Heart left ventricle (tissue), 16 donors: ENCODE measurements around the gene CTPS1. TPM values are rescaled to one million over a fixed set of nuclear protein-coding genes. Genes with fewer than 3 reads are reported as not detected.

Source experiments
- ATAC-seq, 4 donors: fragments of 200-7000 bp; cut with Tn5 transposase; one replicate each; pipeline ENCODE4 v1.9.1; 2020 to 2022; ENCODE audit warnings: moderate library complexity in 4 of 4, mild to moderate bottlenecking in 3 of 4, moderate number of reproducible peaks in 1 of 4
- DNase-seq, 5 donors: peaks; one replicate each; pipeline ENCODE4 v3.0.0-alpha.2; 2020
- H3K27ac ChIP-seq, 12 donors: fragments of 200-600 bp; sonication (generic) in 4 of 12; one replicate each; pipeline versions ENCODE4 v1.5.0 to v1.8.0; 2016 to 2022; ENCODE audit warnings: mild to moderate bottlenecking in 2 of 12
- H3K27me3 ChIP-seq, 9 donors: fragments of 200-600 bp; sonication (generic) in 2 of 9; one replicate each; pipeline versions ENCODE4 v1.5.1 to v1.8.0; 2016 to 2022; ENCODE audit warnings: mild to moderate bottlenecking in 3 of 9
- H3K36me3 ChIP-seq, 9 donors: fragments of 200-600 bp; sonication (generic) in 2 of 9; one replicate each; pipeline versions ENCODE4 v1.5.0 to v1.8.0; 2018 to 2022; ENCODE audit warnings: mild to moderate bottlenecking in 2 of 9
- H3K4me1 ChIP-seq, 12 donors: fragments of 200-600 bp; sonication (generic) in 4 of 12; one replicate each; pipeline versions ENCODE4 v1.5.0 to v1.8.0; 2016 to 2022; ENCODE audit warnings: mild to moderate bottlenecking in 3 of 12
- H3K4me3 ChIP-seq, 12 donors: fragments of 200-600 bp; sonication (generic) in 4 of 12; one replicate each; pipeline versions ENCODE4 v1.5.0 to v1.8.0; 2017 to 2022; ENCODE audit warnings: mild to moderate bottlenecking in 9 of 12, moderate library complexity in 4 of 12
- H3K9me3 ChIP-seq, 12 donors: fragments of 200-600 bp; sonication (generic) in 4 of 12; one replicate each; pipeline versions ENCODE4 v1.5.0 to v1.8.0; 2016 to 2022; ENCODE audit warnings: mild to moderate bottlenecking in 1 of 12
- POLR2A ChIP-seq, 2 donors: fragments of 450-650 bp; IDR thresholded peaks; one replicate each; pipeline ENCODE4 v1.6.1; 2017; ENCODE audit warnings: antibody characterized with exemption in 2 of 2, mild to moderate bottlenecking in 2 of 2, moderate library complexity in 2 of 2
- WGBS, 4 donors: extraction: QIAGEN DNeasy Blood & Tissue Kit in 2 of 4; methylation state at CpG; one replicate each; pipeline versions ENCODE4 v1.1.5 to v1.1.7; 2013 to 2018; 5-methylcytosine and 5-hydroxymethylcytosine counted together
- intact Hi-C, 10 donors: fragments of 100-400 bp; cut with DNase I; formaldehyde crosslinking; loops; one replicate each; pipeline versions ENCODE4 v1.11.1 to v1.14.2; 2022
- polyA plus RNA-seq, 2 donors: library from polyadenylated mRNA; stranded (reverse); fragments of 200-250 nt; gene quantifications; one replicate each; pipeline ENCODE4 v1.2.3, GENCODE V29; 2013
- total RNA-seq, 9 donors: library from RNA; depleted of rRNA in 2 of 9; stranded (reverse); fragments of >200 nt in 2 of 9; fragmentation: NEBNext Ultra II Directional in 3 of 9; extraction: Animal tissue kit (Norgen Biotek cat#: 25700) in 3 of 9; gene quantifications; one replicate each; pipeline versions ENCODE4 v1.1.0 to v1.2.4, GENCODE V29; 2016 to 2023
- TF ChIP-seq, protein P1 (sequence below), 12 donors: fragments of 200-600 bp; sonication (generic) in 4 of 12; IDR thresholded peaks; one replicate each; pipeline versions ENCODE4 v1.5.0 to v1.8.0; 2018 to 2022; ENCODE audit warnings: antibody characterized with exemption in 12 of 12, mild to moderate bottlenecking in 5 of 12
- donor health status: ischemic (EF 13 %, LVEDD 7.1; RV severe dilation, severe dysfunction).
- donor health status: healthy with polysubstance abuse.
- donor health status: DM: no; HTN: yes; CAD: no.
- donor health status: DM: no; HTN: no; CAD: no.
- donor health status: ischemic (EF 25% LVEDD 6.9; RV normal size, moderate dysfunction).
- donor health status: ischemic (EF 25% LVEDD 5.7; RV mildly dilated, moderate dysfunction).
- donor health status: healthy.
- donor health status: DM: yes; HTN: yes; CAD: no.
- donor health status: ischemic (EF 35%, LVEDD 5.7; RV mildly dilated, moderate dysfunction).
- donor health status: nonischemic (EF 11% LVEDD 7.7; RV severe dilation, severe dysfunction).
- donor health status: DM: yes; HTN: yes; CAD: no.
- donor health status: PGD.
- donor health status: ischemic (EF 29% LVEDD 5.4; RV normal size, mild dysfunction).
- donor health status: nonischemic (EF 23%, LVEDD 6.1; RV moderate dilation, normal function).

The CTPS1 gene
- total and polyA plus RNA-seq, 11 donors, result 3.7 to 22.5 (median 7.4) TPM

DNA sequence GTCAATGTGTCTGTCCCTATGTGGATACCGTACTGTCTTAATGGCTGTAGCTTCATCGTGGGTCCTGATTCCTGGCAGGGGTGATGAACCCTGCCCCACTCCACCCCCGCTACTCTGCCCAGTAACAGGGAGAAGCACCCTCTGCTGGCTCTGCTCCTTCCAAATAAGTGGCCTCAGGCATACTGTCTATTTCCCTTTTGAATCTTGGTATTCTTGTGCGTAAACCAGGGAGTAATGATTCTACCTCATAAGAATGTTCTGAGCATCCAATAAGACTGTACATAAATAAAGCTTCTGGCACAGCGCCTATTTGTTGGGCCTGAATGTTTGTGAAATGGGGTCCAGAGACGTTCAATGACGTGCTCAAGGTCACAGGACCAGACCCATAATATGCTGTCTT lies 35.2 kb upstream of the CTPS1 start:
- H3K4me3 ChIP-seq, result no peak overlapping the region
- peaks cover 0 to 17% (median 0%) of the 10 kb centered on the region in 12 donors for H3K9me3 ChIP-seq
- intact Hi-C loops, result loop anchor here in 1 of 10 donors (5.0 kb wide), 1 partner anchor 72 kb away; no protein-coding TSS in a partner anchor
- ATAC-seq (peak in 3 of 4 donors; percentile 30 to 72 (median 57)), DNase-seq (no peak)
- H3K36me3 ChIP-seq, result no peaks in the 10 kb centered on the region
- peaks cover 0 to 15% (median 6%) of the 10 kb centered on the region in 12 donors for H3K4me1 ChIP-seq
- 56 to 67% (median 65%) methylated on average over 6 to 7 of the region's 7 CpGs for WGBS, 4 donors
- H3K27ac ChIP-seq, result peak overlapping the region in 7 of 12 donors; percentile 1 to 82 (median 61)
- TF ChIP-seq, protein P1, sequence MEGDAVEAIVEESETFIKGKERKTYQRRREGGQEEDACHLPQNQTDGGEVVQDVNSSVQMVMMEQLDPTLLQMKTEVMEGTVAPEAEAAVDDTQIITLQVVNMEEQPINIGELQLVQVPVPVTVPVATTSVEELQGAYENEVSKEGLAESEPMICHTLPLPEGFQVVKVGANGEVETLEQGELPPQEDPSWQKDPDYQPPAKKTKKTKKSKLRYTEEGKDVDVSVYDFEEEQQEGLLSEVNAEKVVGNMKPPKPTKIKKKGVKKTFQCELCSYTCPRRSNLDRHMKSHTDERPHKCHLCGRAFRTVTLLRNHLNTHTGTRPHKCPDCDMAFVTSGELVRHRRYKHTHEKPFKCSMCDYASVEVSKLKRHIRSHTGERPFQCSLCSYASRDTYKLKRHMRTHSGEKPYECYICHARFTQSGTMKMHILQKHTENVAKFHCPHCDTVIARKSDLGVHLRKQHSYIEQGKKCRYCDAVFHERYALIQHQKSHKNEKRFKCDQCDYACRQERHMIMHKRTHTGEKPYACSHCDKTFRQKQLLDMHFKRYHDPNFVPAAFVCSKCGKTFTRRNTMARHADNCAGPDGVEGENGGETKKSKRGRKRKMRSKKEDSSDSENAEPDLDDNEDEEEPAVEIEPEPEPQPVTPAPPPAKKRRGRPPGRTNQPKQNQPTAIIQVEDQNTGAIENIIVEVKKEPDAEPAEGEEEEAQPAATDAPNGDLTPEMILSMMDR (IDR thresholded peaks at IDR 0.05), result no peak
- no peak for TF ChIP-seq POLR2A (IDR thresholded peaks at IDR 0.05)
- H3K27me3 ChIP-seq, result no peaks in the 10 kb centered on the region

DNA sequence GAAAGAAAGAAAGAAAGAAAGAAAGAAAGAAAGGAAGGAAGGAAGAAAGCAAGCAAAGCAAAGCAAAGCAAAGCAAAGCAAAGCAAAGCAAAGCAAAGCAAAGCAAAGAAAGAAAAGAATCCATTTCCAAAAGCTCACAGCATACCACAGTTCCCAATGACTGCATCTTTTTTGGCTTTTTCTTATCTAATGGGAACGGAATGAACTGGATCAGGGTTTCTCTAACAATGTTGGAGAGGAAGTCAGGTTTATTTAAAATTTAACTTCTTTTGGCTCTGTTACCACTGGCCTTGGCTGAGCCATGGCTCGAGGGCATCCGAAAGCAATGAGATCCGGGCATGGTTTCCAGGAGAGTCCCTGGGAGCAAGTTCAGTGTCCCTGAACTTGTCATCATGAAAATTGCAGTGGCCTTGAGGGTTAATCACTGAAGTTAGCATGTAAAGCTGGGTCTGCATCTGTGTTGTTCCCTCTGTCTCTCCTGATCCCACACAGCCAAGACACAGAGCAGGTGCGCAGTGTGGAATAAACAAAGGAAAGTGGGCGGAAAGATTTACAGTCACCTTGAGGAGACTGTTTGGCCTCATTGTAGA lies 34.6 kb upstream of the CTPS1 start:
- peaks cover 0 to 17% (median 0%) of the 10 kb centered on the region in 12 donors for H3K9me3 ChIP-seq
- H3K27ac ChIP-seq, result peak overlapping the region in 7 of 12 donors; percentile 1 to 82 (median 61)
- ATAC-seq (peak; percentile 49 to 73 (median 62)), DNase-seq (no peak)
- no peak overlapping the region for H3K4me3 ChIP-seq
- TF ChIP-seq, protein P1 (IDR thresholded peaks at IDR 0.05), result no peak
- TF ChIP-seq POLR2A (IDR thresholded peaks at IDR 0.05), result no peak
- intact Hi-C loops, result loop anchor here in 1 of 10 donors (5.0 kb wide), 2 partner anchors 73 to 83 kb away; partner anchors contain the start of gene CITED4
- peaks cover 0 to 12% (median 6%) of the 10 kb centered on the region in 12 donors for H3K4me1 ChIP-seq
- H3K27me3 ChIP-seq, result no peaks in the 10 kb centered on the region
- WGBS, 4 donors, result 52 to 75% (median 63%) methylated on average over 6 of the region's 6 CpGs
- no peaks in the 10 kb centered on the region for H3K36me3 ChIP-seq

DNA sequence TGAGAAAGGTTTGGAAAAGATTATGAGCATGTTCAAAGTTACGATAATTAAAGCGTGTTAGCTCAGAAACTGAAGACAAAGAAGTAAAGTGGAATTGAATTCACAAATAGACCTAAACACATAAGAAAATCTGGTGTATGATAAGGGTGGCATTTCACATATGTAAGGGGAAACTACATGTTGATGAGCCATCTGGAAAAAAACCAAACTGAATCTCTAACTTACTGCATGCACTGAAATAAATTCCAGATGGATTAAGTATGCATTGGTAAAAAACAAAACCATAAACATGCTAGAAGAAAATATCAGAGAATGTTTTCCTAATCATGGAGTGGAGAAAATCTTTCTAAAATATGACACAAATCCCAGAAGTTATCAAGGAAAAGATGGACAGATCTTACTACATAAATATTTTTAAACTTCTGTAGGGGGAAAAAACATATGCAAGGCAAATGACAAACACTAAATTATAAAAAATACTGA lies 34.0 kb upstream of the CTPS1 start:
- Histone ChIP-seq H3K4me1 (peaks cover 0 to 12% (median 6%) of the 10 kb centered on the region in 12 donors), H3K27ac (peak overlapping the region in 5 of 12 donors; percentile 40 to 82 (median 61)), H3K4me3 (no peak overlapping the region), H3K9me3 (peaks cover 0 to 17% (median 0%) of the 10 kb centered on the region in 12 donors), H3K27me3 (no peaks in the 10 kb centered on the region), H3K36me3 (no peaks in the 10 kb centered on the region)
- WGBS, 4 donors, result 77 to 88% (median 80%) methylated on average over 2 of the region's 2 CpGs
- DNase-seq (no peak), ATAC-seq (no peak)
- TF ChIP-seq POLR2A (IDR thresholded peaks at IDR 0.05), result no peak
- TF ChIP-seq, protein P1 (IDR thresholded peaks at IDR 0.05), result no peak
- intact Hi-C loops, result loop anchor here in 1 of 10 donors (5.0 kb wide), 1 partner anchor 83 kb away; the partner anchor contains the start of gene CITED4

DNA sequence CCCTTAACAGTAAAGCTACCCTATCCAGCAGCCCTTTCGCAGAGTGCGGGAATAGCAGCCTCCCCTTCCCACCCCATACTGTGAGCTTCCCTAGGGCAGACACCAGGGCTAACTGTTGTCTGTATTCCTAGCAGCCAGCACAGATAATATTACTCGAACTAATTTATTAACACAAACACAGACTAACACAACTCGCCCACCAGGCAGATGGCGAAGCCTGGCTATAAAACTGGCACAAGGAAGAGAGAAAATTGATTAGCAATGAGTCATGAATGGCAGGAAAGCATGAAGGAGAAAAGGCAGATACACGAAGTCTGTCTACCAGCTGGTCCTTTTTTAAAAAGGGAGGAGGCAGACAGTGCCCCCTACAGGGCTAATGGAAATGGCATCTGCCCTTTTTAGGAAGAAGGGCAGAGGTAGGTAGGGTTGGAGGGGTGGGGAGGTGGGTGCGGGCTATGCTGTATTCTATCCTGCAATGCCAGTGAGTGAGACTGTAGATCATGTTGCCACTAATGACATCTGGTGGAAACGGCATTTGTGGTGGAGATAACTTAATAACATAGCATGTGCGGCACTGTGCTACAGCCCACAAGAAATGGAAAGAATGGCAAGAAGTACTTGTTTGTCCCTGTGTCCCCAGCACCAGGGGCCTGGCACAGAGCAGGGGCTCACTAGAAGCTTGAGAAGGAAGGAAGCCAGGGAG lies 30.6 kb upstream of the CTPS1 start:
- ATAC-seq, result peak in 3 of 4 donors; percentile 44 to 63 (median 58)
- Histone ChIP-seq H3K27me3 (peaks cover 0 to 8% (median 0%) of the 10 kb centered on the region in 9 donors), H3K9me3 (peaks cover 0 to 17% (median 0%) of the 10 kb centered on the region in 12 donors), H3K27ac (peak overlapping the region in 1 of 12 donors; percentile 52), H3K4me1 (peaks cover 0 to 15% (median 7%) of the 10 kb centered on the region in 12 donors), H3K36me3 (no peaks in the 10 kb centered on the region), H3K4me3 (no peak overlapping the region)
- 53 to 58% (median 55%) methylated on average over 9 of the region's 9 CpGs for WGBS, 4 donors
- TF ChIP-seq, protein P1 (IDR thresholded peaks at IDR 0.05), result peak; percentile 40 to 73 (median 57)
- TF ChIP-seq POLR2A (IDR thresholded peaks at IDR 0.05), result no peak
- intact Hi-C loops, result loop anchor here in 1 of 10 donors (5.0 kb wide), 1 partner anchor 87 kb away; the partner anchor contains the start of gene CITED4
- DNase-seq, result peak in 1 of 5 donors; percentile 22
